ENCODE data around the gene NNAT.

DNA sequence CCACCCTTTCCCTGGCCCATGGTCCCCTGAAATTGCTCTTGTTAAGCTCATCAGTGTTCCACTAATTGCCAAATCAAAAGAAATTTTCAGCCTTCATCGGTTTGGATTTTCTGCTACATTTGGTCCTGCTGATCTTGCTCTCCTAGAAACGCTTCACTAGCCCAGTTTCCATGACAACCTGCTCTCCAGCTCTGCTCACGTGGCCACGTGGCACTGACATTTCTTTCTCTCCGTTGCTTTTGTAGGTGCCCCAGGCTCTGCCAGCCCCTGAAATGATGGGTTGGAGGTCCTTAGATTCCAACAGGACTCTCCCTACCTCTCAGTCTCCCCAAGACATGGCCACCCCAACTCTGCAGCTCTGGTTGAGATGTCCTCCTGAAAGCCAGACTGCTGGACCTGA lies 45.8 kb upstream of the NNAT start:
- TF ChIP-seq EZH2 (IDR thresholded peaks at IDR 0.05; ENCODE audit: borderline replicate concordance, low read length) (no peak), CTCF (IDR thresholded peaks at IDR 0.05; ENCODE audit: low read length) (no peak)

Measured in OCI-LY1 (cell line).